AG04450 (cell line): ENCODE measurements around the gene CELA2B. TPM values are rescaled to one million over a fixed set of nuclear protein-coding genes. Genes with fewer than 3 reads are reported as not detected.
"Not testable (repeated sequence)": the region's sequence is repeated elsewhere in the genome, so short reads cannot be mapped to it uniquely, and the experiment has no call there.

Experiments
- CTCF ChIA-PET: fragments of 300-600, 350-600 bp; formaldehyde crosslinking; extraction: SDS; loops from one replicate; lab custom pipeline; 2022; ENCODE audit warnings: antibody characterized with exemption, inconsistent platforms; lab: Charles Lee
- POLR2A ChIA-PET: fragments of 350-600 bp; formaldehyde crosslinking; extraction: SDS; loops from one replicate; lab custom pipeline; 2021; ENCODE audit warnings: antibody characterized with exemption, inconsistent platforms; lab: Yijun Ruan, JAX
- DNase-seq: peaks from one replicate; pipeline ENCODE4 v3.0.0-alpha.2; 2011; ENCODE audit warnings: low read depth, low spot score
- H3K27ac ChIP-seq: one replicate; pipeline ENCODE4 v1.5.1; 2012; ENCODE audit warnings: low read depth, low read length, control low read depth
- H3K27me3 ChIP-seq: one replicate; pipeline ENCODE4 v1.6.0; 2012; ENCODE audit warnings: low read length; ENCODE audit not compliant: control insufficient read depth, insufficient read depth
- H3K4me3 ChIP-seq: 2 replicates; pipeline ENCODE4 v1.5.1; 2011; ENCODE audit warnings: mild to moderate bottlenecking, low read depth, low read length, control low read depth
- H3K9me3 ChIP-seq: 2 replicates; pipeline ENCODE4 v1.5.1; 2012; ENCODE audit warnings: low read length; ENCODE audit not compliant: control insufficient read depth, insufficient read depth
- polyA plus RNA-seq: library from polyadenylated mRNA; depleted of rRNA; stranded (reverse); fragments of >200 nt; gene quantifications from 2 replicates; pipeline ENCODE4 v1.2.3, GENCODE V29; 2011
- TF ChIP-seq, protein P1 (sequence below): IDR thresholded peaks from 2 replicates; pipeline ENCODE4 v1.5.1; 2011; ENCODE audit warnings: low read depth, low read length, control low read depth, inconsistent platforms

Gene CELA2B
- polyA plus RNA-seq, 1 experiment: not detected

DNA sequence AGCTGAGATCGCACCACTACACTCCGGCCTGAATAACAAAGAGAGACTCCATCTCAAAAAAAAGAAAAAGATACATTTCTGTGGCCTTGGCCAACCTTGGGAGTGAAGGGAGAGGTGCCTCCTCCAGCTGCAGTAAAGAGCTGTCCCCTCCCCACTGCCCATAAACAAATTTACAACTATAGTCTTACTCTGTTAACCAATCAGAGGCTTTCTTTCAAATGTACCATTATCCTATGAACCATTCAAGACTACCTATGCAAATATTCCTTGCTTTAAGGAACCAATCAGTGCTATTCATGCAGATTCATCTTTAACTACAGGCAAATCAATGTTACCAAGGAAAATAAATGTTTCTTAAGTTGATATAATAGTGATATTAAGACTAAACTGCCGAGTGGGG, 1.0 kb downstream of the CELA2B start:
- ChIA-PET CTCF (no interaction called here), POLR2A (no interaction called here)
- no peak overlapping the region for H3K4me3 ChIP-seq
- DNase-seq: no peak
- no peaks in the 10 kb centered on the region for H3K27me3 ChIP-seq
- H3K27ac ChIP-seq: no peak overlapping the region
- TF ChIP-seq, protein P1, sequence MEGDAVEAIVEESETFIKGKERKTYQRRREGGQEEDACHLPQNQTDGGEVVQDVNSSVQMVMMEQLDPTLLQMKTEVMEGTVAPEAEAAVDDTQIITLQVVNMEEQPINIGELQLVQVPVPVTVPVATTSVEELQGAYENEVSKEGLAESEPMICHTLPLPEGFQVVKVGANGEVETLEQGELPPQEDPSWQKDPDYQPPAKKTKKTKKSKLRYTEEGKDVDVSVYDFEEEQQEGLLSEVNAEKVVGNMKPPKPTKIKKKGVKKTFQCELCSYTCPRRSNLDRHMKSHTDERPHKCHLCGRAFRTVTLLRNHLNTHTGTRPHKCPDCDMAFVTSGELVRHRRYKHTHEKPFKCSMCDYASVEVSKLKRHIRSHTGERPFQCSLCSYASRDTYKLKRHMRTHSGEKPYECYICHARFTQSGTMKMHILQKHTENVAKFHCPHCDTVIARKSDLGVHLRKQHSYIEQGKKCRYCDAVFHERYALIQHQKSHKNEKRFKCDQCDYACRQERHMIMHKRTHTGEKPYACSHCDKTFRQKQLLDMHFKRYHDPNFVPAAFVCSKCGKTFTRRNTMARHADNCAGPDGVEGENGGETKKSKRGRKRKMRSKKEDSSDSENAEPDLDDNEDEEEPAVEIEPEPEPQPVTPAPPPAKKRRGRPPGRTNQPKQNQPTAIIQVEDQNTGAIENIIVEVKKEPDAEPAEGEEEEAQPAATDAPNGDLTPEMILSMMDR: no peak
- H3K9me3 ChIP-seq: no peaks in the 10 kb centered on the region; the same call in 1 of the 2 replicates

DNA sequence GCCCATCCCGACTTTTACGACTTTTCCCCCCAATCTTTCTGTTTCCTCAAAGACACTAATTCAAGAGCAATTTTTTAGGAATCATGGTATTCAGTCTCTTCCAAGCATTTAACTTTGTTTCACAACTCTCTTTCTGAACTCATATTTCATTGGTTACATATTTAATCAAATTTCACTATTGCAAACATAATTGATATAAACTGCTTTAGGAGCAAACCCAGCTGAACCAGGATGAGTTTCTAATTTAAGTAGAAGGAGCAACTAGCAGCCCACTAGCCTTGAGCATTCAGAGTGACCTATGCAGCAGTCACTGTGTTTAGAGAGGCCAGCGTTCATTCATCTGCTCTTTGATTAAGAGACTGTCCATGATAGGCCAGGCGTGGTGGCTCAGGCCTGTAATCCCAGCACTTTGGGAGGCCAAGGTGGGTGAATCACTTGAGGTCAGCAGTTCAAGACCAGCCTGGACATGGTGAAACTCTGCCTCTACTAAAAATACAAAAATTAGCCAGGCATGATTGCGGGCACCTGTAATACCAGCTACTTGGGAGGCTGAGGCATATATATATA, 1.8 kb downstream of the CELA2B start:
- no peaks in the 10 kb centered on the region for H3K27me3 ChIP-seq
- ChIA-PET POLR2A (no interaction called here), CTCF (no interaction called here)

GRCh38 chr1:15479654-15480347, 3.9 kb downstream of the CELA2B start:
- H3K27ac ChIP-seq: no peak overlapping the region
- no peaks in the 10 kb centered on the region for H3K27me3 ChIP-seq
- ChIA-PET POLR2A (no interaction called here), CTCF (no interaction called here)
- no peak for DNase-seq
- TF ChIP-seq, protein P1: no peak
- H3K9me3 ChIP-seq: no peaks in the 10 kb centered on the region
- H3K4me3 ChIP-seq: no peak overlapping the region

More for the DNA sequence above, 1.8 kb downstream of the CELA2B start:
- no peak overlapping the region for H3K27ac ChIP-seq
- no peak for DNase-seq
- no peaks in the 10 kb centered on the region for H3K9me3 ChIP-seq
- TF ChIP-seq, protein P1: no peak
- H3K4me3 ChIP-seq: no peak overlapping the region

DNA sequence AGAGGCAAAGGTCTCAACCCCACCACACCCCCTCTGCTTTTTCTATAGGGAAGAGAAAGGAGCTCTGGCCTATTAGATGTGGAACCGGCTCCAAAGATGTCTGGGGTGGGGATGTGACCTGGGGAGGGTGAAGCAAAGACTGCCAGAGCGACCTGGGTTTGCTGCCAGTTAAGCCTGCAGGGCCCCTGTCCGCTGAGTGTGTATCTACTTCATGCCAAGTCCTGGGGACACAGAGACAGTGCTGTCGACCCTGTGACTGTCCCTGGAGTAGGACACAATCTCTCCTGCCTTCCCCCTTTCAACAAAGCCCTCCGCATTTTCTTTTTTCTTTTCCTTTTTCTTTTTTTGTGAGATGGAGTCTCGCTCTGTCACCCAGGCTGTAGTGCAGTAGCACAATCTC, 6.6 kb downstream of the CELA2B start:
- DNase-seq, POLR2A ChIA-PET, H3K4me3 ChIP-seq, H3K9me3 ChIP-seq, H3K27me3 ChIP-seq, CTCF ChIA-PET, H3K27ac ChIP-seq: not testable (repeated sequence)

DNA sequence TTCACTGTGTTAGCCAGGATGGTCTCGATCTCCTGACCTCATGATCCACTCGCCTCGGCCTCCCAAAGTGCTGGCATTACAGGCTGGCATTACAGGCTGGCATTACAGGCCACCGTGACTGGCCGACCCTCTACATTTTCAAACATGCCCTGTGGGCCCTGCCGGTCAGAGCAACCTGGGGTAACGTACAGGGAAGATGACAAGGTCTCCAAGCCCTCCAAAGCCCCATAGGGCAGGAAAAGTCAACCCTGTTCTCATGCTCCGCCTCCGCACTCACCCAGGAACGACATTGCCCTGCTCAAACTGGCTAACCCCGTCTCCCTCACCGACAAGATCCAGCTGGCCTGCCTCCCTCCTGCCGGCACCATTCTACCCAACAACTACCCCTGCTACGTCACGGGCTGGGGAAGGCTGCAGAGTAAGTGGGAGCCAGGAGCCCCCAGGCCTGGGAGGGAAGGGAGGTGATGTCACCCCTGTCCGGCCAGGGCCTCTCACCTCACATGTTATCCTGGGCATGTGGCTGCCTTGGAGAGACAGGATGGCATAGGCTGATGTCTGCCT, 7.2 kb downstream of the CELA2B start:
- H3K9me3 ChIP-seq, H3K27ac ChIP-seq, H3K4me3 ChIP-seq, DNase-seq, POLR2A ChIA-PET, H3K27me3 ChIP-seq: not testable (repeated sequence)
- CTCF ChIA-PET: interaction anchor here (0.7 kb wide), 1 partner anchor 10 kb away, joined by 3 read pairs; no protein-coding TSS in a partner anchor

DNA sequence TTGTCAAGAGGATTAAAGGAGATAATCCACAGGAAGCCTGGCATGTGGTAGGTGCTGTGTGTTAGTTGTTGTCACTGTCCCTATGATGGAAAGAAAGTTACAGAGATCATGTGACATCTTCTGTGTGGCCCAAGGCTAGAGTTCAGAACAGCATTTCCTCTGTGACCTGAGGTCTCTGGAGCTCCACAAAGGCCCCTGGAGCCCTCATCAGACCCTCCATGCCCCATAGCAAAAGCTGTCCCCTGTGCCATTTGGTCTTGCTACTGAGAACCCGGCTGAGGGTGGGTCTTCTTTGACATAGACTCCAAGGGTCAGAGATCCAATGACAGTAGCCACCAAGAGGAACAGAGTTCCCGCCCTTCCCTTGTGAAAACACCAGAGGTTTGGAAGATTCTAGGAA, 8.1 kb downstream of the CELA2B start:
- TF ChIP-seq, protein P1: no peak
- CTCF ChIA-PET: interaction anchor here (0.7 kb wide), 1 partner anchor 9 kb away, joined by 3 read pairs; no protein-coding TSS in a partner anchor

GRCh38 chr1:15484443-15484842, 8.5 kb downstream of the CELA2B start:
- DNase-seq, H3K9me3 ChIP-seq, H3K27me3 ChIP-seq, H3K4me3 ChIP-seq, POLR2A ChIA-PET, H3K27ac ChIP-seq, CTCF ChIA-PET: not testable (repeated sequence)

More for the DNA sequence above, 8.1 kb downstream of the CELA2B start:
- Histone ChIP-seq H3K27ac (no peak overlapping the region), H3K4me3 (no peak overlapping the region), H3K9me3 (no peaks in the 10 kb centered on the region), H3K27me3 (no peaks in the 10 kb centered on the region)
- POLR2A ChIA-PET: no interaction called here
- DNase-seq: no peak
